HepG2 (cell line): Measurements from ENCODE around the gene THRB. TPM values are rescaled to one million over a fixed set of nuclear protein-coding genes. Genes with fewer than 3 reads are reported as not detected.

ENCODE experiments used
- ATAC-seq: fragments of 200-7000 bp; cut with Tn5 transposase; 3 replicates; pipeline ENCODE4 v1.9.1; 2020; ENCODE audit warnings: mild to moderate bottlenecking, moderate library complexity
- BruUV-seq: library from RNA; stranded (reverse); fragments of 400-500 nt; replicated peaks from 2 replicates; lab custom pipeline; 2021; lab: Mats Ljungman, UMichigan
- CTCF ChIA-PET: fragments of 300-600 bp; formaldehyde crosslinking; extraction: SDS; loops from one replicate; lab custom pipeline; 2021; ENCODE audit warnings: low total read pairs, inconsistent platforms, low intra/inter-chr PET ratio; lab: Yijun Ruan, JAX
- POLR2A ChIA-PET: fragments of 350-600 bp; sonication (Branson Sonifier 250); formaldehyde crosslinking; loops from one replicate; lab custom pipeline; 2020; ENCODE audit warnings: antibody characterized with exemption, inconsistent platforms; lab: Yijun Ruan, JAX
- DNase-seq: peaks from one replicate; pipeline ENCODE4 v3.0.0-alpha.2; 2015; ENCODE audit warnings: low spot score
- FAIRE-seq: peaks from 3 replicates; lab custom pipeline; 2011; peaks lifted over from hg19 to GRCh38; lab: Jason Lieb, UNC
- H2AFZ ChIP-seq: one replicate; pipeline ENCODE4 v1.6.1; 2011; ENCODE audit warnings: low read length, inconsistent platforms
- H3K27ac ChIP-seq: fragments of 300-600 bp; 3 replicates; pipeline ENCODE4 v1.8.0; 2011; ENCODE audit warnings: mixed run types, mild to moderate bottlenecking, mixed read lengths, low read length, inconsistent platforms; ENCODE audit not compliant: insufficient read depth; ENCODE audit errors: extremely low read length
- H3K27me3 ChIP-seq, 2 experiments: fragments of 200-600 bp in 1 of 2; 2 replicates in 1 of 2; 3 replicates in 1 of 2; pipeline versions ENCODE4 v1.6.0 to v1.8.0; 2011; ENCODE audit warnings: low read length in 2 of 2, mild to moderate bottlenecking in 2 of 2, moderate library complexity in 2 of 2, inconsistent platforms in 1 of 2; ENCODE audit not compliant: insufficient read depth in 2 of 2, control insufficient read depth in 1 of 2
- H3K36me3 ChIP-seq, 2 experiments: fragments of 200-600 bp in 1 of 2; replicated peaks in 1 of 2; 2 replicates in 1 of 2; 3 replicates in 1 of 2; pipeline versions ENCODE4 v1.5.1 to v1.8.0; 2011; ENCODE audit warnings: low read length in 2 of 2, inconsistent platforms in 1 of 2; ENCODE audit not compliant: insufficient read depth in 2 of 2, control insufficient read depth in 1 of 2
- H3K4me1 ChIP-seq: 2 replicates; pipeline ENCODE4 v1.5.1; 2012; ENCODE audit warnings: low read length, inconsistent platforms; ENCODE audit not compliant: insufficient read depth
- H3K4me2 ChIP-seq: 2 replicates; pipeline ENCODE4 v1.6.0; 2011; ENCODE audit warnings: low read depth, low read length, inconsistent platforms
- H3K4me3 ChIP-seq, 3 experiments: fragments of 200-600 bp in 1 of 3; sonication (generic), shearing (Covaris generic) in 1 of 3; replicated peaks in 1 of 3; 2 replicates each; pipeline ENCODE4 v1.5.1; 2011 to 2016; ENCODE audit warnings: low read length in 3 of 3, inconsistent platforms in 2 of 3, low read depth in 2 of 3, mild to moderate bottlenecking in 2 of 3, control low read depth in 1 of 3, mixed read lengths in 1 of 3; ENCODE audit not compliant: insufficient read depth in 1 of 3
- H3K79me2 ChIP-seq: one replicate; pipeline ENCODE4 v1.6.1; 2011; ENCODE audit warnings: low read length, inconsistent platforms; ENCODE audit not compliant: insufficient read depth
- H3K9ac ChIP-seq: 2 replicates; pipeline ENCODE4 v1.6.0; 2011; ENCODE audit warnings: mild to moderate bottlenecking, low read depth, low read length, inconsistent platforms; ENCODE audit not compliant: insufficient read depth
- H3K9me3 ChIP-seq: 2 replicates; pipeline ENCODE4 v1.5.1; 2012; ENCODE audit warnings: mild to moderate bottlenecking, low read length
- H4K20me1 ChIP-seq: 2 replicates; pipeline ENCODE4 v1.6.0; 2011; ENCODE audit warnings: inconsistent platforms, mild to moderate bottlenecking, low read length, moderate library complexity; ENCODE audit not compliant: insufficient read depth
- CREM ChIP-seq, 2 experiments: sonication (generic) in 1 of 2; formaldehyde crosslinking in 1 of 2; IDR thresholded peaks; 2 replicates each; pipeline versions ENCODE4 v1.4.0 to v1.6.1; 2016 to 2020; ENCODE audit warnings: antibody characterized with exemption in 1 of 2, mild to moderate bottlenecking in 1 of 2, missing genetic modification reagents in 1 of 2
- FOXJ3 ChIP-seq: sonication (generic); formaldehyde crosslinking; IDR thresholded peaks from 2 replicates; pipeline ENCODE4 v1.4.0; 2020; ENCODE audit warnings: missing genetic modification reagents, mild to moderate bottlenecking, borderline replicate concordance
- MTA1 ChIP-seq: sonication (generic); formaldehyde crosslinking; IDR thresholded peaks from 2 replicates; pipeline ENCODE4 v1.4.0; 2020; ENCODE audit warnings: missing genetic modification reagents, mild to moderate bottlenecking, borderline replicate concordance
- MYPOP ChIP-seq: sonication (generic); formaldehyde crosslinking; IDR thresholded peaks from 2 replicates; pipeline ENCODE4 v1.8.1; 2023; ENCODE audit warnings: mild to moderate bottlenecking, moderate library complexity, missing genetic modification reagents
- RAD51 ChIP-seq: fragments of 450-650 bp; IDR thresholded peaks from 2 replicates; pipeline ENCODE4 v1.6.1; 2016; ENCODE audit warnings: borderline replicate concordance
- ZFP82 ChIP-seq: sonication (generic); formaldehyde crosslinking; IDR thresholded peaks from 2 replicates; pipeline ENCODE4 v1.5.1; 2020; ENCODE audit warnings: mild to moderate bottlenecking, missing genetic modification reagents, borderline replicate concordance
- ZNF121 ChIP-seq: sonication (generic); formaldehyde crosslinking; IDR thresholded peaks from 2 replicates; pipeline ENCODE4 v1.5.0; 2020; ENCODE audit warnings: mild to moderate bottlenecking, missing genetic modification reagents
- ZNF30 ChIP-seq: sonication (generic); formaldehyde crosslinking; IDR thresholded peaks from 2 replicates; pipeline ENCODE4 v1.5.0; 2020; ENCODE audit warnings: mild to moderate bottlenecking, missing genetic modification reagents
- ZNF512 ChIP-seq: sonication (generic); formaldehyde crosslinking; IDR thresholded peaks from 2 replicates; pipeline ENCODE4 v1.4.0; 2020; ENCODE audit warnings: mild to moderate bottlenecking, missing genetic modification reagents
- ZNF597 ChIP-seq: sonication (generic); formaldehyde crosslinking; IDR thresholded peaks from 2 replicates; pipeline ENCODE4 v1.5.0; 2020; ENCODE audit warnings: missing genetic modification reagents
- ZNF713 ChIP-seq: sonication (generic); formaldehyde crosslinking; IDR thresholded peaks from 2 replicates; pipeline ENCODE4 v1.4.0; 2020; ENCODE audit warnings: mild to moderate bottlenecking, missing genetic modification reagents
- ZNF749 ChIP-seq: sonication (generic); formaldehyde crosslinking; IDR thresholded peaks from 2 replicates; pipeline ENCODE4 v1.8.0; 2022; ENCODE audit warnings: mild to moderate bottlenecking, missing genetic modification reagents, moderate library complexity, borderline replicate concordance
- ZNF766 ChIP-seq: sonication (generic); formaldehyde crosslinking; IDR thresholded peaks from 2 replicates; pipeline ENCODE4 v1.5.0; 2020; ENCODE audit warnings: missing genetic modification reagents, borderline replicate concordance
- ZNF879 ChIP-seq: sonication (generic); formaldehyde crosslinking; IDR thresholded peaks from 2 replicates; pipeline ENCODE4 v1.8.1; 2023; ENCODE audit warnings: missing genetic modification reagents
- WGBS: methylation state at CpG from one replicate; pipeline ENCODE4 v1.1.6; 2017; ENCODE audit warnings: low lambda C conversion rate; 5-methylcytosine and 5-hydroxymethylcytosine counted together
- in situ Hi-C: cut with HindIII; loops from 2 replicates; pipeline ENCODE4 v1.10.0; 2017; ENCODE audit warnings: low pct_unique_long_range_greater_than_20kb; ENCODE audit not compliant: extremely low pct_ligation_motif_present
- intact Hi-C: fragments of 100-400 bp; cut with micrococcal nuclease; formaldehyde crosslinking; loops from one replicate; pipeline ENCODE4 v1.10.0; 2022; ENCODE audit not compliant: unreplicated experiment
- polyA plus RNA-seq, 8 experiments: library from polyadenylated mRNA; depleted of rRNA in 3 of 8; stranded (reverse) in 7 of 8; unstranded in 1 of 8; fragments of >200 nt; fragmentation: Illumina TruSeq in 4 of 8; extraction: Trizol in 4 of 8; gene quantifications; 2 replicates each; pipeline versions ENCODE4 v1.2.1 to v1.2.3, GENCODE V29; 2011 to 2016; ENCODE audit warnings: low read depth in 4 of 8, missing spikeins in 1 of 8, mixed read lengths in 1 of 8; ENCODE audit not compliant: insufficient read depth in 1 of 8
- total RNA-seq, 5 experiments: library from RNA; depleted of rRNA; stranded (reverse); fragments of >200 nt; fragmentation: Illumina TruSeq; extraction: Trizol; gene quantifications; 2 replicates each; pipeline ENCODE4 v1.2.3, GENCODE V29; 2016; ENCODE audit warnings: low read depth in 1 of 5

Gene THRB
- total and polyA plus RNA-seq, 2 of the 13 experiments (the other 11 are each of a cell fraction or from before 2014, with no cell fraction given) = 4.7 to 22.7 TPM

GRCh38 chr3:24133436-24133835 is 361.2 kb downstream of the THRB start:
- H3K4me1 ChIP-seq = no peaks in the 10 kb centered on the region
- intact Hi-C loops = no loop called here
- no peak overlapping the region for H3K4me3 ChIP-seq
- FAIRE-seq (no peak), DNase-seq (no peak), ATAC-seq (no peak)
- no peaks in the 10 kb centered on the region for H3K27me3 ChIP-seq
- H3K9me3 ChIP-seq = no peaks in the 10 kb centered on the region
- ChIA-PET POLR2A (no interaction called here), CTCF (no interaction called here)
- in situ Hi-C loops = no loop called here
- H3K36me3 ChIP-seq = peaks cover 1 to 46% of the 10 kb centered on the region in 2 experiments
- no peak overlapping the region for H3K27ac ChIP-seq
- no peaks in the 10 kb centered on the region for H4K20me1 ChIP-seq
- no peak overlapping the region for H3K4me2 ChIP-seq
- no TSS peak for BruUV-seq
- TF ChIP-seq ZNF713 (CRISPR knock-in tag) = no peak
- H3K9ac ChIP-seq = no peak overlapping the region
- H2AFZ ChIP-seq = no peak overlapping the region
- H3K79me2 ChIP-seq = no peaks in the 10 kb centered on the region

- no TSS peak for BruUV-seq
- no peaks in the 10 kb centered on the region for H3K9me3 ChIP-seq
- 92% methylated on average over 5 of the region's 5 CpGs for WGBS
- CTCF ChIA-PET = no interaction called here
- no peak overlapping the region for H3K4me2 ChIP-seq
- FAIRE-seq (no peak), DNase-seq (no peak), ATAC-seq (no peak)
- no peak overlapping the region for H3K27ac ChIP-seq
- no peaks in the 10 kb centered on the region for H4K20me1 ChIP-seq
- POLR2A ChIA-PET = no interaction called here
- in situ Hi-C loops = no loop called here
- no peaks in the 10 kb centered on the region for H3K79me2 ChIP-seq
- no peak overlapping the region for H3K9ac ChIP-seq
- no peaks in the 10 kb centered on the region for H3K27me3 ChIP-seq
- peaks cover 3 to 48% of the 10 kb centered on the region in 2 experiments; a peak in 4 of 5 replicates for H3K36me3 ChIP-seq
- intact Hi-C loops = no loop called here
- H2AFZ ChIP-seq = no peak overlapping the region
- no peaks in the 10 kb centered on the region for H3K4me1 ChIP-seq
- no peak overlapping the region for H3K4me3 ChIP-seq
- TF ChIP-seq ZFP82 (CRISPR knock-in tag) = no peak
- no peak for TF ChIP-seq ZNF121 (CRISPR knock-in tag)
- no peak for TF ChIP-seq FOXJ3 (CRISPR knock-in tag)
- TF ChIP-seq ZNF30 (CRISPR knock-in tag) = no peak
- no peak for TF ChIP-seq ZNF597 (CRISPR knock-in tag)
- TF ChIP-seq CREM (IDR thresholded peaks at IDR 0.05) = no peak
- TF ChIP-seq CREM (CRISPR knock-in tag; IDR thresholded peaks at IDR 0.05) = no peak
- no peak for TF ChIP-seq ZNF879 (CRISPR knock-in tag)
- TF ChIP-seq ZNF749 (CRISPR knock-in tag) = no peak
- no peak for TF ChIP-seq MTA1 (CRISPR knock-in tag)
- TF ChIP-seq ZNF766 (CRISPR knock-in tag) = no peak
- no peak for TF ChIP-seq ZNF512 (CRISPR knock-in tag)
- no peak for TF ChIP-seq MYPOP (CRISPR knock-in tag)
- TF ChIP-seq RAD51 = no peak
Observed at GRCh38 chr3:24129549-24129948, 365.1 kb downstream of the THRB start.
